Fibroblast of lung (primary cell): ENCODE measurements around the gene CDC42SE2.

ENCODE experiments used
- CTCF ChIP-seq, 2 donors: IDR thresholded peaks in 1 of 2; conservative IDR thresholded peaks in 1 of 2; 1 replicate in 1 of 2; 2 replicates in 1 of 2; pipeline ENCODE4 v1.5.1; 2011 to 2012; ENCODE audit warnings: low read length in 2 of 2, control low read depth in 1 of 2, inconsistent platforms in 1 of 2, low read depth in 1 of 2, mild to moderate bottlenecking in 1 of 2
- EZH2 ChIP-seq: IDR thresholded peaks from 2 replicates; pipeline ENCODE4 v1.5.1; 2012; ENCODE audit warnings: low read length, control low read depth, mild to moderate bottlenecking; ENCODE audit errors: missing control alignments

GRCh38 chr5:131431794-131432193, 167.9 kb downstream of the CDC42SE2 start:
- TF ChIP-seq CTCF (conservative IDR thresholded peaks at IDR 0.05 in 1 of 2, IDR thresholded peaks at IDR 0.05 in 1 of 2; ENCODE audit: low read depth in 1 of 2, low read length in 2 of 2): no peak
- TF ChIP-seq EZH2: no peak
